T-helper 2 cell treated with Interferon-gamma antibody and Interleukin-4, amounts not matched to agents 5 μg/mL and 100 μg/mL, for 36 hours (primary cell): ENCODE data around the gene RNF220.

Experiments
- DNase-seq: peaks from one replicate; pipeline ENCODE4 v3.0.0; 2021; ENCODE audit warnings: low spot score
- H3K27ac Mint-ChIP-seq: one replicate; pipeline ENCODE4 v1.8.0; 2021; ENCODE audit warnings: mild to moderate bottlenecking, mixed read lengths
- H3K27me3 Mint-ChIP-seq: one replicate; pipeline ENCODE4 v1.8.0; 2021; ENCODE audit warnings: low read depth, mixed read lengths
- H3K36me3 Mint-ChIP-seq: one replicate; pipeline ENCODE4 v1.8.0; 2021; ENCODE audit warnings: low read depth, mixed read lengths
- H3K4me1 Mint-ChIP-seq: one replicate; pipeline ENCODE4 v1.8.0; 2021; ENCODE audit warnings: low read depth, mixed read lengths
- H3K4me3 Mint-ChIP-seq: one replicate; pipeline ENCODE4 v1.8.0; 2022; ENCODE audit warnings: mild to moderate bottlenecking, moderate library complexity, mixed read lengths
- H3K9me3 Mint-ChIP-seq: one replicate; pipeline ENCODE4 v1.8.0; 2021; ENCODE audit warnings: mixed read lengths

Gene RNF220

DNA sequence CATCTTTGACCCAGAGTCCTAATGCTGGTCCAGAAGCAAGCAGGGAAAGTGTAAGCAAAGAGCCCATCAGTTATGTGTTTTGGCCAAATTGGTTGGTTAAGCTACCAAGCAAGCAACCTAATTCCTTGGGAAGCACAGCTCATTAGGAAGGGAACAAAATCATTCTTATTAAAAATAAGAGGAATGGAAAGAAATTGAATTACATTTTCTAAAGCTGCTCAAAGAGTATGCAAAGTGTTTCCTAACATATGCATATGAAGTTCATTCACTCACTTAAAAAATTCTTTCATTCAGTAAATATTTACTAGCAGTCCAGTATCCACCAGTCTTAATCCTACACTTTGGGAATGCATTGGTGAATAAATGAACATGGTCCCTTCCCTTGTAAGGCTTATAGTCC is 71.8 kb downstream of the RNF220 start:
- Mint-ChIP-seq H3K9me3 (no peaks in the 10 kb centered on the region), H3K4me1 (peaks cover 6% of the 10 kb centered on the region), H3K27me3 (peaks cover 2% of the 10 kb centered on the region), H3K27ac (no peak overlapping the region), H3K4me3 (no peak overlapping the region), H3K36me3 (no peaks in the 10 kb centered on the region)
- no peak for DNase-seq

DNA sequence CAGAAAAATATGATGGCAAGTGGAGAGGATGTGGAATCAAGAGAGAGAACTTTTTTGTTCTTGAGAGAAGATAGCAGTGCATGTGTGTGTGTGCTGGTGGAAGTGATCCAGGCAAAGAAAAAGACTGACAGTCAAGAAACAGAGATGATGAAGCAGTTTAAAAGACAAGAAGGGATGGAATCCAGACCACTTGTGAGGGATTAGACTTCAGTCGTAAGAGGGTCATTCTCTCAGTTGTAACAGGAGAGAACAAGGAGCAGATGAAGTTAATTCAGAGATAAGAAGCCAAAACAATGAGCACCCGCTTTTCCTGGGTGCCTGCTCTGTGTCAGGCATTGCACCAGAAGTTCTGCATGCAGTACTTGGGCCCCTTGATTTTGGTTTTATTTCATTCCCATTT is 76.6 kb downstream of the RNF220 start:
- Mint-ChIP-seq H3K4me1 (no peaks in the 10 kb centered on the region), H3K27me3 (peaks cover 13% of the 10 kb centered on the region), H3K27ac (no peak overlapping the region), H3K36me3 (no peaks in the 10 kb centered on the region), H3K9me3 (no peaks in the 10 kb centered on the region), H3K4me3 (no peak overlapping the region)
- DNase-seq, result no peak

DNA sequence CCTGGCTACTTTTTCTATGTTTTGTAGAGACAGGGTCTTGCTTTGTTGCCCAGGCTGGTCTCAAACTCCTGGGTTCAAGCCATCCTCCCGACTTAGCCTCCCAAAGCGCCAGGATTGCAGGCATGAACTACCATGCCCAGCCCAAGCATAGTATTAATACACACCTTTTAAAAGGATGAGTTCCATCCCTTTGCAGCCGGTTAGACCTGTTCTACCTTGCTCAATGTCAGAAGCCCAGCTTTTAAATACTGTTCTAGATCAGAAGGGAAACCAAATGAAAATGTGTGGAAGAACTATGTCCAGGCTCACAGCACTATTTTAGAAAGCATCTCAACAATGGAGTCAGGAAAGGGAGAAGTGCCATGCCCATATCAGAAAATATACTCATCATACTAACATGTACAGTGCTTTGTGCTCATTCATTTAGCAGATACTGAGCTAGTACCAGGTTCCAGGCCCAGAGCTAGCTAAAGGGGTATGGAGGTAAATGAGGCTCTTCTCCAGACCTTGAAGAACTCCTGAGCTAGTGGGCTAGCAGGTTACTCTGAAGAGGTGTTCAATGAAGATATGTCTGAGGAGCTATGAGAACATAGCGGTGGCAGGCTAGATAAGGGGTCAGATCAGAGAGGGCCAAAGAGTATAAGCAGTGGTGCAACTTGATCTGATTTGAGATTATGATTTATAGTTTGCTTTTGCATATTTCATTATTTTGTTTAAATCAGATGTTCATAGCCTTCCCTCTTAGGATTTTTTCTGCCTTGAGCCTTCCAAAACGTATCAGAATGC is 78.2 kb downstream of the RNF220 start:
- Mint-ChIP-seq H3K4me3 (no peak overlapping the region), H3K27ac (no peak overlapping the region), H3K9me3 (no peaks in the 10 kb centered on the region), H3K36me3 (no peaks in the 10 kb centered on the region), H3K4me1 (no peaks in the 10 kb centered on the region), H3K27me3 (peaks cover 13% of the 10 kb centered on the region)
- no peak for DNase-seq

DNA sequence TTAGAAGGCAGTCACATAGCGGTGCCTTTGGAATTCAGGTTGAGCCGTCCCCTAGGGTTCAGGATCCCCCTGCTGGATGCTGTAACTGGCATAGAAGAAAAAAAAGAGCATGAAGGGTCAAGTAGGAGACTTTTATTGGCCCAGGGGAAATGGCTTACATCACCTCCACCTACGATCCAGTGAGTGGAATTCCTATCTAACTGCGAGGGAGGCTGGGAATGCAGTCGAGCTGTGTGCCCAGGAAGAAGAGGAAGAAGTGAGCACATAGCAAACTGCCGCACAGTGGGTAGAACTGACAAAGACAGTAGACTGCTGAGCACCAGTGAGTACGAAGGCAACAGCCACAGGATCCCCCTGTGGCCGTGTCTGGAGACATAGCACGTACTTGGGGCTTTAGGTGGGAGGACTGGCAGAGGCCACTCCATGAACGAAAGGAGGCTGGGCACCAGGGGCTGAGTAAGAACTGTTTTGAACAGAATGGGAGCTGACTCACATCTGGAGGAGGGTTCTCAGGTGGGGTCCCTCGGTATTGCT is 79.2 kb downstream of the RNF220 start:
- DNase-seq, result no peak
- Mint-ChIP-seq H3K4me3 (no peak overlapping the region), H3K9me3 (no peaks in the 10 kb centered on the region), H3K36me3 (no peaks in the 10 kb centered on the region), H3K27ac (no peak overlapping the region), H3K27me3 (peaks cover 13% of the 10 kb centered on the region), H3K4me1 (no peaks in the 10 kb centered on the region)

DNA sequence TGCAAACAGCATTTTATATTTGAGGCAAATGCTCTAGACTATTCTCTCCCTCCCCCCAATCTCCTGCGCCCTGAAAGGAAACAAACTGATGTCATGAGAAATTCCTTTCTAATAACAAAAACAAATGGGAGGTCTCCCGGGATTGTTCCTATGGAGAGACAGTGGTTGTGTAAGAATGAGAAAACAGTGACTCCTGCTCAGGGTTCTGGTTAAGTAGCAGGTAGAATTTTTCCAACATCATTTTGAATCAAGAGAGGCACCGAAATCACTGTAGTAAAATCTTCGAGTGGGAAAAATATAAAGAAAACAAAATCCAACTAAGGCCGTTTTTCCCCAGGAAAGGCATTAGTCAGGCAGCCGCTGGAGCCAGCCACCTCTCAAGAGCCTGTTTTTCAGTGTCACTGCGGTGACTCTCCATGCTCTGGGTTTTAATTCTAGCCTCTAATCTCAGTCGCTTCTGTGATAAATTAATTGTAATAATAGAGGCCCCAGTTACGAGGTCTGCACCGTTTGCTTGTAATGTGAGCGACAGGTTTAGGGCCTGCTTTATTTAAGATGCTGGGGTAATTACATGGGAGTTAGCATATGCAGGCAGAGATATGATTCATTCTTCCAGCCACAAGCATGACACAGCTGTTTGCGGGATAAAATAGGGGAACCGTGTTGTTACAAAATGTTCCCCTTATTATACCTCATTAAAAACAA is 80.3 kb downstream of the RNF220 start:
- Mint-ChIP-seq H3K36me3 (no peaks in the 10 kb centered on the region), H3K4me3 (no peak overlapping the region), H3K4me1 (no peaks in the 10 kb centered on the region), H3K27ac (no peak overlapping the region), H3K9me3 (no peaks in the 10 kb centered on the region), H3K27me3 (peaks cover 13% of the 10 kb centered on the region)
- no peak for DNase-seq

DNA sequence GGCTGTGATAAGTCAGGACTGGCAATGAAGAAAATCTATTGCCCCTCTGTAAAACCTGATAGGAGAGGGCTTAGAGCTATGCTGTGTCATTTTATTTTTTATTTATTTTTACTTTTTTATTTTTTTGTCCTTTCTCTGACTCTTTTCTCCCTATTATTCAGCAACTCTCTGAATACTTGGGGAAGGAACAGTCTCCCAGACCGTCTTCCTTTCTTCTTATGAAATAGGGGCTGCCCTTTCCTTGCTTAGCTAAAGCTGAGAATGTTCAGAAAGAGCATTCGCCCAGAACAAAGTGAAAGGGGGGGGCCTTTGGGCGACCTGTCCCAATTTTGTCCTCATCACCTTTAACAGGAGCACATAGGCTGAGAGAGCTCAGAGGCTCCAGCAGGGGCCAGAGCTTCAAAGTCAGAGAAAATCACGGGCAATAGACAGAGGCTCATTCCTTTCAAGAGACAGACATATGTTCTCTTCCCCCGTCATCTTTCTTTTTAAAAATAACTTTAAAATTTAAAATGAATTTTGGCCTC is 80.9 kb downstream of the RNF220 start:
- Mint-ChIP-seq H3K4me3 (no peak overlapping the region), H3K9me3 (no peaks in the 10 kb centered on the region), H3K36me3 (no peaks in the 10 kb centered on the region), H3K27me3 (peaks cover 13% of the 10 kb centered on the region), H3K27ac (no peak overlapping the region), H3K4me1 (no peaks in the 10 kb centered on the region)
- DNase-seq, result no peak

DNA sequence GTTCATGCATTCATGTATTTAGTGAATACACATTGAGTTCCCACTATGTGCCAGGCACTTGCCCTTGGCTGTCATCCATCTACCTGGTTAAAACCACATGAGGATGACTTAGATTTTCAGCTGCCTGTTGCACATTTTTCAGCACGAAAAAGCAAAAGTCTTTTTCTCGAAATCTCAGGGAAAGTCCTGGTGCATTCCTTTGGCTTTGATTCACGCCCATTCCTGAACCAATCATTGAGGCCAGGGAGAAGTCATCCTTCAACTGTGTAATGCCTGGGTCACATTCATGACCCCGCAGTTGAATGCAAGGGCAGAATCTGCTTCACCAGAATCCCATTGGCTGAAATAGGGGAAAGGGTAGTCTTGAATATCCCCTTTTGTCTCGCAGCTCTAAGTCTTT is 84.4 kb downstream of the RNF220 start:
- no peaks in the 10 kb centered on the region for H3K4me1 Mint-ChIP-seq
- H3K36me3 Mint-ChIP-seq, result no peaks in the 10 kb centered on the region
- DNase-seq, result no peak
- H3K9me3 Mint-ChIP-seq, result no peaks in the 10 kb centered on the region
- no peak overlapping the region for H3K4me3 Mint-ChIP-seq
- H3K27ac Mint-ChIP-seq, result no peak overlapping the region
- H3K27me3 Mint-ChIP-seq, result peaks cover 6% of the 10 kb centered on the region

DNA sequence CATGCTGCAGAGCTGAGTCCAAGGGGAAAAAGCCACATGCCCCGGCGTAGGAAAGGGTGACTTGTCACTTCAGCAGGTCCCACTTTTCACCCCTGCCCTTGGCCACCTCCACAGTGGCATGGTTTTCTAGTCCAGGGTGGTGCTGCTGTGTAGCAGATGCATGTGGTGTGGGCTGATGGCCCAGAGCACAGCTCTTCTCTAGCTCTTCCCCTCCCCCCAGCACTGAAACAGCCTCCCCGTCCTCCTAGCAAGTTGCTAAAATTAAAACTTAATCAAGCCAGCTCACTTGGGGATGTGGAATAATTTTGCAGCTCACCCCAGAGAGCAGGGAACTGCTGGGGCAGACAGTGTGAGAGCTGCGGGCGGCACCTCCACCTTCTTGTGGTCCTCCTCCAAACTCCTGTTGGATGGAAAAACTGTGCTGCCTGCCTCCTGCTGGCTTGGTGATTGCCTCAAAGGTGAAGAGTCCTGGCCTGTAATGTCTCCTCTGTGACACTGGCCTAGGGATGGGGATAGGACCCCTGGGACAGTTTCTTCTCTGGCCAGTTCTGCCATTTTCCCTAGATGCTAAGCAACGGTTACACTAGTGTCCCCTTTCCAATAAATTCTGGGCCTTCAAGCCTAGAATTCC is 91.6 kb downstream of the RNF220 start:
- H3K27ac Mint-ChIP-seq, result no peak overlapping the region
- no peak overlapping the region for H3K4me3 Mint-ChIP-seq
- no peaks in the 10 kb centered on the region for H3K36me3 Mint-ChIP-seq
- no peaks in the 10 kb centered on the region for H3K9me3 Mint-ChIP-seq
- DNase-seq, result no peak
- no peaks in the 10 kb centered on the region for H3K4me1 Mint-ChIP-seq
- H3K27me3 Mint-ChIP-seq, result peaks cover 7% of the 10 kb centered on the region

DNA sequence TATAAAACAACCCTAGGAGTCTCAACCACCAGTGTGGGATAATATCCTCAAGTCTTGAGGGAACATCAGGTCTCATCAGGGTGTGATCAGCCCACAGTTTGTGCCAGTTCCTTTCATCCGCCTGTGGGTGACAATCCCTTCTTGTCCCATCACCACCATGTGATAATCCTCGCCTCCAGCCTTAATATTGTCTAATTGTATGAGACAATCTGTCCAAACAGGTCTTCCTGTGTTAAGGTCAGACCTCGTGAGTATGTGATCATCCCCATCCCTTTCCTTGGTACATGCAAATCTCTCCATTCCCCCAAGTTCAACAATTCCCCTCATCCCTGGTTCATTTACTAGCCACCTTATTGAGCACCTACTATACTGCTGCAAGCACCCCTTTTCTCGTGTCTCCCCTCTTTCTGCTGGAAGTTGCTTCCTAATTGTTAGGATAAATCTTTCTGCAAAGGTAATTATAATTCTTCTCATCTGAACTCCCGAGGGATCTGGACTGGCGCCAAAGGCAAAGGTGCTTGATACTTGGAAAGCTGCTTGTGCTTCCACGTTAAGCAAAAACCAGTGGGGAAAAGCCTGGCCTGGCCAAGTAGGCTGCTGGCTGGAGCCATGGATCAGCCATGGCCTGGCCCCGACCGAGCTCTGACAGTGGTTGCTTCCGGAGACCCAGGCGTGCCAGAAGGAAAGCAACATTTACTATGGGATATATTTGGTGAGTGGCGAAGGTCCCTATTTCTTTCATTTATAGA is 92.5 kb downstream of the RNF220 start:
- peaks cover 7% of the 10 kb centered on the region for H3K27me3 Mint-ChIP-seq
- H3K27ac Mint-ChIP-seq, result no peak overlapping the region
- H3K9me3 Mint-ChIP-seq, result no peaks in the 10 kb centered on the region
- no peak overlapping the region for H3K4me3 Mint-ChIP-seq
- no peak for DNase-seq
- H3K4me1 Mint-ChIP-seq, result no peaks in the 10 kb centered on the region
- no peaks in the 10 kb centered on the region for H3K36me3 Mint-ChIP-seq

DNA sequence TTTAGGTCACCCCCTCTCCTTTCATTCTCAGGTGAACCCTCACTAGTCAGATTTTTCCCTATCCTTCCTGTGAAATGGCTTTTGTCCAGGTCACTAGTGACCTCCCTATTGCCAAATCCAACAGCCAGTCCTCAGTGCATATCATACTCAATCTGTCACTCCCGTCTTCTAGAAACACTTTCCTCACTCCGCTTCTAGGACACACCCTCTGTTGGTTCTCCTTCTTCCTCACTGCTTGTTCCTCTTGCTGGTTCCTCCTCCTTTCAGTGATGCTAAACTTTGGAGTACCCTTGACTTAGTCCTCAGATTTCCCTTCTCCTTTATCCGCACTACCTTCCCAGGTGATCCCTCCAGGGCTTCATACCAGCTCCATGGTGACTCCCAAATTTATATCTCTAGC is 94.3 kb downstream of the RNF220 start:
- DNase-seq, result no peak
- Mint-ChIP-seq H3K27ac (no peak overlapping the region), H3K4me1 (no peaks in the 10 kb centered on the region), H3K36me3 (no peaks in the 10 kb centered on the region), H3K9me3 (no peaks in the 10 kb centered on the region), H3K4me3 (no peak overlapping the region), H3K27me3 (peaks cover 5% of the 10 kb centered on the region)

DNA sequence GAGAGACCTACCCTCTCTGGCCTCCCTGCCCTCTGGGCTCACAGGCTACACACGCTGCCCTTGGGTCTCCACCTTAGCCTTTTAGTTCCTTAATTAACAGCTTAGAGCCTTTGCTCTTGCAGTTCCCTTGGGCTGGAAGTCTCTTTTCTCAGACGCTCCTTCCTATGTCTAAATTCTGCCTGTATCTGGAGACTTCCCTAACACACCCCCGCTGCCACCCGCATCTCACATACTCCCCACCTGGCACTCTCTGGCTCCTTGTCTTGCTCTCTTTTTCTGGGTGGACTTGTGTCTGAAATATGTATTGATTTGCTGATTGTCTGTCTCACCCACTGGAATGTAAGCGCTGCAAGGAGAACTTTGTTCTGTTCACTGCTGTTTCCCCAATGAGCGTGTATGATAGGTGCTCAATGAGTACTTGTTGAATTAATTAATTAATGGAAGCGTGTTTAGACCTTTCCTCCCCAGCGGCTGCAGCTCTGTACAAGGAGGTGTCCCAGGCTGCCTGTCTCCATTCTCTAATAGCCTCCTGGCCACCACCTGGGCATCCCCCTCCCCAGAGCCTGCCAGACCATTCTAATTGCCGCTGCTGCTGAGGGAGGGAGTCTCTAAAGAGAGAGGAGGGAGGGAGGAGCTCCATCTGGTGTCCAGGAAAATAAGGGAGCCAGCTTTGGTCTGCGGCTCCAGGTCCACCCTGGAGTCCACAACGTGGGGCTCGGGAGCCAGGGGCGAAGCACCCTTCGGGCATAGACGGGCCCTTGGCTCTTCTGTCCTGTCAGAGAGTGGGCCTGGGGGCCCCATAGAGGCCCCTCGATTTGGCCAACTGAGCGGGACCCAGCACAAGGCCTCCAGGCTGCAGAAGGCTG is 95.4 kb downstream of the RNF220 start:
- Mint-ChIP-seq H3K4me3 (no peak overlapping the region), H3K27ac (no peak overlapping the region), H3K36me3 (no peaks in the 10 kb centered on the region), H3K4me1 (no peaks in the 10 kb centered on the region), H3K9me3 (no peaks in the 10 kb centered on the region), H3K27me3 (peaks cover 5% of the 10 kb centered on the region)
- no peak for DNase-seq

DNA sequence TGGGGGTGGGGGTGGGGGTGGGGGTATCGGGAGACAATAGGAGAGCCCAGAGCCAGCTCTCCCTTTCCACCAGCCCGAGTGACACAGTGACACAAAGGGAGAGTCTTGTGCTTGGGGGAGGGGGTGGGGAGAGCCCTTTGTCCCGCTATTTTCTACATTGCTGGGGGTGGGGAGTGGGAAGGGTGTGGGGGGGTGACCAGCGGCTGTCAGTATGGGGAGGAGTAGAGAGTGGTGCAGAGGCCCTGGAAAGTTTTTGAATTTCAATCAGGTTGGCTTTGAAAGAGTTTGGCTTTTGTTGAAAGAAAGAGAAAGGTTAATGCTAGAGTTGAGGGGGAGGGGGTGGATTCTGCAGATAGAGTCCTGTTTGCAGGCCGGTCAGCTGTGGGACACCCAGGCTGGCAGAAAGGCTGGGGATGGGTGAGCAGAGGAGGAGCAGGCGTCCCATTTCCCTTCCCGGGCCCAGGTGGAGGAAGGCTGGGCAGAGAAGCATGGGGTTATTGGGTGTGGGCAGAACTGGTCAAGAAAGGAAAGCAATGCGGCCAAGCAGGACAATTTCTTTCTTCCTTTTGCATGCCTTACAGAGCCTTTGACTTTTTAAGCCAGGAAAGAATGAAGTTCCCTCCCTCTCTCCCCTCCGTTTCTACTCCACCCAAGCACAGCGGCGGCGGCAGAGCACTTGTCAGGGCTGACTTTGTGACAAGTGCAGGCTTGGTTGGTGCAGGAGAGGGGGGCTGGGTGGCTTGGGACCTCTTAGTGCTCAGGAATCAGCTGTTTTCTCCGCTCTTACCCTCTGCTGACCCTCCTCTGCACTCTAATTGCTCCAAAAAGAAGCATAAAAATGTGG is 96.2 kb downstream of the RNF220 start:
- Mint-ChIP-seq H3K27ac (no peak overlapping the region), H3K4me3 (no peak overlapping the region), H3K36me3 (no peaks in the 10 kb centered on the region), H3K4me1 (no peaks in the 10 kb centered on the region), H3K27me3 (peaks cover 3% of the 10 kb centered on the region), H3K9me3 (no peaks in the 10 kb centered on the region)
- no peak for DNase-seq
